ENCODE data around the gene MAPK12. TPM values are rescaled to one million over a fixed set of nuclear protein-coding genes. Genes with fewer than 3 reads are reported as not detected.
"Not testable (repeated sequence)": the region's sequence is repeated elsewhere in the genome, so short reads cannot be mapped to it uniquely, and the experiment has no call there.

The MAPK12 gene
- polyA plus RNA-seq, 1 donor from 2014 or later: 36.7 TPM

DNA sequence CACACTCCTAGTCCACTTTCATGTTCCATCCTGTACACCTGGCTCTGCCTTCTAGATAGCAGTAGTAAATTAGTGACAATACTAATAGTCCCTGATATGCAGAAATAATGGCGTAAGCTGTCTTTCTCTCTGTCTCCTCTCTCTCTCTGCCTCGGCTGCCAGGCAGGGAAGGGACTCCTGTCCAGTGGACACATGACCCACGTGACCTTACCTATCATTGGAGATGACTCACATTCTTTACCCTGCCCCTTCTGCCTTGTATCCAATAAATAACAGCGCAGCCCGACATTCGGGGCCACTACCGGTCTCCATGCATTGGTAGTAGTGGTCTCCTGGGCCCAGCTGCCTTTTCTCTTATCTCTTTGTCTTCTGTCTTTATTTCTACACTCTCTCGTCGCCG is 12.3 kb upstream of the MAPK12 start:
- H3K79me2 ChIP-seq (replicated peaks; ENCODE audit: insufficient read depth, low read length); H4K20me1 ChIP-seq (ENCODE audit: insufficient read depth); H3K9me3 ChIP-seq (ENCODE audit: low read length); H3K9ac ChIP-seq (ENCODE audit: low read length); H3K36me3 ChIP-seq (ENCODE audit: insufficient read depth, low read length); H3K4me3 ChIP-seq (ENCODE audit: low read length); H3K27ac ChIP-seq (ENCODE audit: low read length); H3K27me3 ChIP-seq (ENCODE audit: insufficient read depth, low read depth, low read length); H3K4me2 ChIP-seq (ENCODE audit: low read length); H2AFZ ChIP-seq (ENCODE audit: low read depth, low read length); H3F3A ChIP-seq (ENCODE audit: insufficient read depth, low read length, poor library complexity, severe bottlenecking); H3K9me2 ChIP-seq (ENCODE audit: insufficient read depth, low read length): not testable (repeated sequence)

DNA sequence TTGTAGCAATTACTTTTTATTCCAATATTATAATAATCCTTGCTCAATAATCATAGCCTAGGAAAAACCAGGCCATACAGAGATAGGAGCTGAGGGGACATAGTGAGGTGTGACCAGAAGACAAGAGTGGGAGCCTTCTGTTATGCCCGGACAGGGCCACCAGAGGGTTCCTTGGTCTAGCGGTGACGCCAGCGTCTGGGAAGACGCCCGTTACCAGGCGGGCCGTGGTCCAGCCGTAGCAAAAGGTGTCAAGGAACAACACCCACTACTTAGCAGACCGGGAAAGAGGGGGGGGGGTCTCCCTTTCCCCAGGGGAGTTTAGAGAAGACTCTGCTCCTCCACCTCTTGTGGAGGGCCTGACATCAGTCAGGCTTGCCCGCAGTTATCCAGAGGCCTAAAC is 11.9 kb upstream of the MAPK12 start:
- not testable (repeated sequence) for H4K20me1 ChIP-seq (ENCODE audit: insufficient read depth); H3K27me3 ChIP-seq (ENCODE audit: insufficient read depth, low read depth, low read length); H3K27ac ChIP-seq (ENCODE audit: low read length); H3K9me3 ChIP-seq (ENCODE audit: low read length); H3K4me2 ChIP-seq (ENCODE audit: low read length); H2AFZ ChIP-seq (ENCODE audit: low read depth, low read length); H3K4me3 ChIP-seq (ENCODE audit: low read length); H3K36me3 ChIP-seq (ENCODE audit: insufficient read depth, low read length); H3K9me2 ChIP-seq (ENCODE audit: insufficient read depth, low read length); H3F3A ChIP-seq (ENCODE audit: insufficient read depth, low read length, poor library complexity, severe bottlenecking); H3K9ac ChIP-seq (ENCODE audit: low read length); H3K79me2 ChIP-seq (replicated peaks; ENCODE audit: insufficient read depth, low read length)

DNA sequence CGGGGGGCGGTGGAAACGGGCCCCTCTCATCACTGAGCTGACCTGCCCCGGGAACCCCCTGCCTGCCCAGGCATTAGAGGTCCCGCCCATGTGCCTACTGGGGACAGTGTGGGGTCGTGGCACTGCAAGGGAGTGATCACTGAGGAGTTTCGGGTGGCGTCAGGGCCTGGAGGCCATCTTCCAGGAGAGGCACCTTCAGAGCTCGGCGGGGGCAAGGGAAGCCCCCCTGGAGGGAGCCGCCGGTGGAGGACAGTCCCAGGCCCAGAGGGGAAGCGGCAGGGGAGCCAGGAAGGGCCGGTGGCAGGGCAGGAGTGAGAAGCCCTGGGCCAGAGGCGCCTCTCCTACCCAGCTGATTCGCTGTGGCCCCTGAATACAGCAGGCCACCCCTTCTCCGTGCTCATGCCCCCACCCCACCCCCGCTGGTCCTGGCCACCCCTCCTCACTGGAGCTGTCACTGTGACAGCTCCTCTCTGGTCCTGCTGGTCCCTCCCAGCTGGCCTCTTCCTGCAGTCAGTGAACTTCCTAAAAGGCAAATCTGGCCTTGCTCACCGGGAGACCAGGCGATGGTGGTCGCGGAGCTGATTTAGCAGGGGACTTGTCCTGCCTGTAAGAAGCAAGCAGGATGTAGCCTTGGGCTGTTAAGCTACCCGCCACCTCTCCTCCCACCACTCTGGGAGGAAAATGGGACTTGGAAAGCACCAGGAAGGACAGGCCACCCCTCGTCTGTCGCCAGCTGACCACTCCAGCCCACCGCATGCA is 10.7 kb upstream of the MAPK12 start:
- H3K27ac ChIP-seq (ENCODE audit: low read length): peak overlapping the region; percentile 52
- H3K9ac ChIP-seq (ENCODE audit: low read length): peak overlapping the region; percentile 81
- H3K36me3 ChIP-seq (ENCODE audit: insufficient read depth, low read length): no peaks in the 10 kb centered on the region
- H3K9me3 ChIP-seq (ENCODE audit: low read length): no peaks in the 10 kb centered on the region
- H3K4me2 ChIP-seq (ENCODE audit: low read length): no peak overlapping the region
- H4K20me1 ChIP-seq (ENCODE audit: insufficient read depth): no peaks in the 10 kb centered on the region
- no peaks in the 10 kb centered on the region for H3K9me2 ChIP-seq (ENCODE audit: insufficient read depth, low read length)
- no peak overlapping the region for H2AFZ ChIP-seq (ENCODE audit: low read depth, low read length)
- H3K79me2 ChIP-seq (replicated peaks; ENCODE audit: insufficient read depth, low read length): no peaks in the 10 kb centered on the region
- H3K4me3 ChIP-seq (ENCODE audit: low read length): peak overlapping the region; percentile 77
- H3F3A ChIP-seq (ENCODE audit: insufficient read depth, low read length, poor library complexity, severe bottlenecking): no peaks in the 10 kb centered on the region
- H3K27me3 ChIP-seq (ENCODE audit: insufficient read depth, low read depth, low read length): no peaks in the 10 kb centered on the region
- no peak for TF ChIP-seq MXI1 (conservative IDR thresholded peaks at IDR 0.05; ENCODE audit: poor library complexity, severe bottlenecking)
- TF ChIP-seq, protein P1, sequence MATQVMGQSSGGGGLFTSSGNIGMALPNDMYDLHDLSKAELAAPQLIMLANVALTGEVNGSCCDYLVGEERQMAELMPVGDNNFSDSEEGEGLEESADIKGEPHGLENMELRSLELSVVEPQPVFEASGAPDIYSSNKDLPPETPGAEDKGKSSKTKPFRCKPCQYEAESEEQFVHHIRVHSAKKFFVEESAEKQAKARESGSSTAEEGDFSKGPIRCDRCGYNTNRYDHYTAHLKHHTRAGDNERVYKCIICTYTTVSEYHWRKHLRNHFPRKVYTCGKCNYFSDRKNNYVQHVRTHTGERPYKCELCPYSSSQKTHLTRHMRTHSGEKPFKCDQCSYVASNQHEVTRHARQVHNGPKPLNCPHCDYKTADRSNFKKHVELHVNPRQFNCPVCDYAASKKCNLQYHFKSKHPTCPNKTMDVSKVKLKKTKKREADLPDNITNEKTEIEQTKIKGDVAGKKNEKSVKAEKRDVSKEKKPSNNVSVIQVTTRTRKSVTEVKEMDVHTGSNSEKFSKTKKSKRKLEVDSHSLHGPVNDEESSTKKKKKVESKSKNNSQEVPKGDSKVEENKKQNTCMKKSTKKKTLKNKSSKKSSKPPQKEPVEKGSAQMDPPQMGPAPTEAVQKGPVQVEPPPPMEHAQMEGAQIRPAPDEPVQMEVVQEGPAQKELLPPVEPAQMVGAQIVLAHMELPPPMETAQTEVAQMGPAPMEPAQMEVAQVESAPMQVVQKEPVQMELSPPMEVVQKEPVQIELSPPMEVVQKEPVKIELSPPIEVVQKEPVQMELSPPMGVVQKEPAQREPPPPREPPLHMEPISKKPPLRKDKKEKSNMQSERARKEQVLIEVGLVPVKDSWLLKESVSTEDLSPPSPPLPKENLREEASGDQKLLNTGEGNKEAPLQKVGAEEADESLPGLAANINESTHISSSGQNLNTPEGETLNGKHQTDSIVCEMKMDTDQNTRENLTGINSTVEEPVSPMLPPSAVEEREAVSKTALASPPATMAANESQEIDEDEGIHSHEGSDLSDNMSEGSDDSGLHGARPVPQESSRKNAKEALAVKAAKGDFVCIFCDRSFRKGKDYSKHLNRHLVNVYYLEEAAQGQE (IDR thresholded peaks at IDR 0.05; ENCODE audit: borderline replicate concordance): no peak
- TF ChIP-seq, protein P2, sequence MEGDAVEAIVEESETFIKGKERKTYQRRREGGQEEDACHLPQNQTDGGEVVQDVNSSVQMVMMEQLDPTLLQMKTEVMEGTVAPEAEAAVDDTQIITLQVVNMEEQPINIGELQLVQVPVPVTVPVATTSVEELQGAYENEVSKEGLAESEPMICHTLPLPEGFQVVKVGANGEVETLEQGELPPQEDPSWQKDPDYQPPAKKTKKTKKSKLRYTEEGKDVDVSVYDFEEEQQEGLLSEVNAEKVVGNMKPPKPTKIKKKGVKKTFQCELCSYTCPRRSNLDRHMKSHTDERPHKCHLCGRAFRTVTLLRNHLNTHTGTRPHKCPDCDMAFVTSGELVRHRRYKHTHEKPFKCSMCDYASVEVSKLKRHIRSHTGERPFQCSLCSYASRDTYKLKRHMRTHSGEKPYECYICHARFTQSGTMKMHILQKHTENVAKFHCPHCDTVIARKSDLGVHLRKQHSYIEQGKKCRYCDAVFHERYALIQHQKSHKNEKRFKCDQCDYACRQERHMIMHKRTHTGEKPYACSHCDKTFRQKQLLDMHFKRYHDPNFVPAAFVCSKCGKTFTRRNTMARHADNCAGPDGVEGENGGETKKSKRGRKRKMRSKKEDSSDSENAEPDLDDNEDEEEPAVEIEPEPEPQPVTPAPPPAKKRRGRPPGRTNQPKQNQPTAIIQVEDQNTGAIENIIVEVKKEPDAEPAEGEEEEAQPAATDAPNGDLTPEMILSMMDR (IDR thresholded peaks at IDR 0.05; ENCODE audit: poor library complexity, severe bottlenecking): no peak
- TF ChIP-seq RAD21 (conservative IDR thresholded peaks at IDR 0.05): no peak
- TF ChIP-seq EP300 (conservative IDR thresholded peaks at IDR 0.05; ENCODE audit: poor library complexity, severe bottlenecking): no peak
- no peak for TF ChIP-seq POLR2AphosphoS5 (IDR thresholded peaks at IDR 0.05)
- no peak for TF ChIP-seq TAF1 (IDR thresholded peaks at IDR 0.05; ENCODE audit: low read depth)
- no peak for TF ChIP-seq EZH2 (IDR thresholded peaks at IDR 0.05; ENCODE audit: borderline replicate concordance, insufficient read depth, low read length, poor library complexity, severe bottlenecking)
- TF ChIP-seq SMC3 (conservative IDR thresholded peaks at IDR 0.05; ENCODE audit: poor library complexity): no peak
